GM21825 (cell line): ENCODE results near the gene CYP27A1.
"Not testable (repeated sequence)": the region's sequence is repeated elsewhere in the genome, so short reads cannot be mapped to it uniquely, and the experiment has no call there.

ENCODE experiments used
- ATAC-seq: cut with Tn5 transposase; IDR thresholded peaks from one replicate; pipeline ENCODE4 v1.9.1; 2021; ENCODE audit warnings: mild to moderate bottlenecking, moderate library complexity; ENCODE audit not compliant: unreplicated experiment

CYP27A1 gene

GRCh38 chr2:218830526-218831306, 48.8 kb downstream of the CYP27A1 start:
- ATAC-seq, result no peak

GRCh38 chr2:218831378-218831990, 49.5 kb downstream of the CYP27A1 start, which contains the start of gene PRKAG3:
Gene PRKAG3 (minus strand): TSS chr2:218831803.
- ATAC-seq, result no peak

DNA sequence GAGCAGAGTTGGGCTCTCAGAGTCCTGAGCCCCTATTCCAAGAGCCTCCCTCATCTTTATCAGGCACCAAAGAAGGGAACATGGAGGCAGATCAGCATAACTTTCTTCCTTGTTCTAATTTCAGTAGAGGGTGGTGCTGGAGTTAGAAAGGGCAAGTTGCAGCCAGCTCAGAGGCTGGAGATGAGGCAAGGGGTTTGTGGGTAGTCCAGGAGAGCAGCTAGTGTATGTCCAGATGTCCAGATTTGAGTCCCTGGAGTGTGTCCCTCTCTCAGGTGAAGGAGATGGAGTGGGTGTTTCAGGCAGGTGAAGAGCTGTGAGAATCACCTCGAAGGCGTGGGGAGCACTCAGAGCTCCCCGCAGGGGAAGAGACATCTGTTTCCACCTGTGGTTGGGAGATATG, 50.1 kb downstream of the CYP27A1 start:
- no peak for ATAC-seq

- ATAC-seq, result no peak
Measured at GRCh38 chr2:218832520-218832919, 50.6 kb downstream of the CYP27A1 start.

DNA sequence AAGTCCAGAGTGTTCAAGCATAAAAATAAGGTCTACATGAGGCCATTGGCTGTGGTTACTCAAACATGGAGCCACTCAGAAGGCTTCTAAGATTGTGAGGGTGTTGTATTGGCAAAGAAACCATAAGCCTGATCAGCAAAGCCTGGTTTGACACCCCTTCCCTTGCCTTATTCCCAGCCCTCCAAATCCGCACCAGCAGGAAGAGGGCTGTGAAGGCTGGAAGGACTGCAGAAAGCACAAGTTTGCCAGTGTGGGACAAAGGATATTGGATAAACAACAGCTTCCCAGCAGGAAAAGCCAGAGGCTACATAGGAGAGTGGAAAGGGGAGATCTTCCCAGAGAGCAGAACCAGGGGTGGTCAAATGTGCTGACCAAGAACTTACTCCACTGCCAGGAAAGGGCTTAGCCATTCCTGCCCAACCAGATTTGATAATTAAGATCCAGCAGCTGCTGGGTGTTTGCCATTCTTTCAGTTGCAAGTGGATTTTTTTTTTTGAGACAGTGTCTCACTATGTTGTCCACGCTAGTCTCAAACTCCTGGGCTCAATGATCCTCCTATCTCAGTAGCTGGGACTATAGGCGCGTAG, 51.2 kb downstream of the CYP27A1 start:
- ATAC-seq, result no peak

- ATAC-seq, result no peak
Measured at GRCh38 chr2:218834685-218835084, 52.7 kb downstream of the CYP27A1 start.

DNA sequence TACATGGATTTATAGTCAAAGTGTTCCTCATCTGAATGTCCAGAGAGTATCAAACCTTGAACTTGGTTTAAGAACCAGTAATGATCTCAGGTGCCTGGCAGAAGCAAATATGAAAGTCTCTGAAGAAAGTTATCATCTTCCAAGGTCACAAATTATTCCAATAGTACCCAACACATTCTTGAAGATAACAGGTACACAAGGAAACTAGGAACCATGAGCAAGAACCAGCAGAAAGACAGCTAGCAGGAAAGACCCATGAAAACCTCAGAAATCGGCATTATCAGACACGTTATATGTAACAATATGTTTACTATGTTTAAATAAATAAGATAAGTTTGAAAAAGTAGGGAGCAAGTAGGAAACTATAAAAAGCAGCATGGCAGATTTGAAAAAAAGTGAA, 55.5 kb downstream of the CYP27A1 start:
- ATAC-seq, result no peak

GRCh38 chr2:218839430-218839829, 57.5 kb downstream of the CYP27A1 start:
- no peak for ATAC-seq

GRCh38 chr2:218839888-218840287, 57.9 kb downstream of the CYP27A1 start:
- ATAC-seq, result no peak

GRCh38 chr2:218844334-218844733, 62.4 kb downstream of the CYP27A1 start:
- ATAC-seq, result not testable (repeated sequence)

- ATAC-seq, result not testable (repeated sequence)
Measured at GRCh38 chr2:218846963-218847362, 65.0 kb downstream of the CYP27A1 start.

DNA sequence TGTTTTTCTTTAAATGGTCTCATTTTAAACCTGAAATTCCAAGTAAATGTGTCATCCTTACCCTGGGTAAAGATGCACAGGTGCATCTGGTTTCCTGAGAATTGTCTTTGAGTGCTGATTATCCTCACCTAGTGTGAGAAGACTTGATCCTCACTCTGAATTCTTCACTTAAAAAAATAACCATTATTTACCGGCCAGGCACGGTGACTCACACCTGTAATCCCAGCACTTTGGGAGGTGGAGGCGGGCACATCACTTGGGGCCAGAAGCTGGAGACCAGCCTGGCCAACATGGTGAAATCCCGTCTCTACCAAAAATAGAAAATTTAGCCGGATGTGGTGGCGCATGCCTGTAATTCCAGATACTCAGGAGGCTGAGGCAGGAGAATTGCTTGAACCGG, 67.8 kb downstream of the CYP27A1 start:
- ATAC-seq, result no peak

DNA sequence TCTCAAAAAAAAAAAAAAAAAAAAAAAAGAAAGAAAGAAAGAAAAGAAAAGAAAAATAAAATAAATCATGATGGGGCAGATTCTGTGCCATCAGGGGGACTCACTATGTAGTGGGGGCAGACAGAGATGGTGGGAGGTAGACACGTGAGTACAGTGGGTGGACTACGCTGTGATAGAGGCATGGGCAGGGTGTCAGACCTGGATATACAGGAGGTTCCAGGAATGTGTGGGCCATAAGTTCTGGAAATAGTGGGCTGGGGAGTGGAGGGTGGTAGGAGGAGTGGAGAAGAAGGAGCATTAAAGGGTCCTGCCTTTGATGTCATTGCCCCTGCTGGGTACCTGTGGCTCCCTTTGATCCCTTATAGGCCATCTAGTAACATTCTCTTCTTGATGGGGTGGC, 68.8 kb downstream of the CYP27A1 start:
- no peak for ATAC-seq

GRCh38 chr2:218851286-218851685, 69.3 kb downstream of the CYP27A1 start:
- ATAC-seq, result no peak

- ATAC-seq, result no peak
Measured at GRCh38 chr2:218852911-218853667, 71.1 kb downstream of the CYP27A1 start.

- no peak for ATAC-seq
Measured at GRCh38 chr2:218853766-218854165, 71.8 kb downstream of the CYP27A1 start.

GRCh38 chr2:218854860-218855259, 72.9 kb downstream of the CYP27A1 start:
- ATAC-seq, result no peak

GRCh38 chr2:218855305-218856166, 73.6 kb downstream of the CYP27A1 start:
- no peak for ATAC-seq

GRCh38 chr2:218856167-218856895, 74.4 kb downstream of the CYP27A1 start:
- ATAC-seq, result no peak

- no peak for ATAC-seq
Measured at GRCh38 chr2:218856896-218857243, 74.9 kb downstream of the CYP27A1 start.
